Sigmoid colon (tissue), 7 donors: ENCODE measurements around the gene MRPS34. TPM values are rescaled to one million over a fixed set of nuclear protein-coding genes. Genes with fewer than 3 reads are reported as not detected.

ENCODE experiments used
- DNase-seq: peaks from one replicate; pipeline ENCODE4 v3.0.0-alpha.2; 2019
- H3K27ac ChIP-seq, 4 donors: fragments of 200-600 bp; sonication (generic); one replicate each; pipeline ENCODE4 v1.5.1; 2016 to 2019; ENCODE audit warnings: mild to moderate bottlenecking in 1 of 4
- H3K27me3 ChIP-seq, 3 donors: fragments of 200-600 bp; sonication (generic); one replicate each; pipeline ENCODE4 v1.5.1; 2019; ENCODE audit warnings: mild to moderate bottlenecking in 1 of 3
- H3K36me3 ChIP-seq, 4 donors: fragments of 200-600 bp; sonication (generic); one replicate each; pipeline ENCODE4 v1.5.1; 2016 to 2019
- H3K4me1 ChIP-seq, 4 donors: fragments of 200-600 bp; sonication (generic); one replicate each; pipeline ENCODE4 v1.5.1; 2017 to 2019
- H3K4me3 ChIP-seq, 4 donors: fragments of 200-600 bp; sonication (generic); one replicate each; pipeline ENCODE4 v1.5.1; 2017 to 2019; ENCODE audit warnings: mild to moderate bottlenecking in 2 of 4, moderate library complexity in 1 of 4
- H3K9me3 ChIP-seq, 4 donors: fragments of 200-600 bp in 3 of 4; sonication (generic) in 3 of 4; one replicate each; pipeline versions ENCODE4 v1.5.1 to v1.6.1; 2013 to 2019
- CTCF ChIP-seq, 4 experiments: fragments of 450-650 bp in 3 of 4; fragments of 200-600 bp in 1 of 4; IDR thresholded peaks; one replicate each; pipeline ENCODE4 v1.5.1; 2016 to 2019; ENCODE audit warnings: antibody characterized with exemption in 4 of 4, mild to moderate bottlenecking in 3 of 4, moderate library complexity in 2 of 4
- EP300 ChIP-seq, 4 donors: sonication (generic); formaldehyde crosslinking; IDR thresholded peaks; one replicate each; pipeline ENCODE4 v1.6.1; 2017; ENCODE audit warnings: antibody characterized with exemption in 4 of 4
- POLR2A ChIP-seq, 2 donors: fragments of 450-650 bp; IDR thresholded peaks; one replicate each; pipeline ENCODE4 v1.6.1; 2016; ENCODE audit warnings: antibody characterized with exemption in 2 of 2, mild to moderate bottlenecking in 2 of 2, moderate library complexity in 2 of 2
- POLR2AphosphoS5 ChIP-seq, 4 donors: sonication (generic); formaldehyde crosslinking; IDR thresholded peaks; one replicate each; pipeline ENCODE4 v1.6.1; 2017; ENCODE audit warnings: antibody characterized with exemption in 4 of 4
- whole genome bisulfite sequencing, 2 donors: extraction: QIAGEN DNeasy Blood & Tissue Kit; methylation state at CpG; one replicate each; pipeline ENCODE4 v1.1.7; 2013; 5-methylcytosine and 5-hydroxymethylcytosine counted together
- intact Hi-C: fragments of 100-400 bp; cut with DNase I; formaldehyde crosslinking; loops from one replicate; pipeline ENCODE4 v1.15.1; 2023
- polyA plus RNA-seq, 3 donors: library from polyadenylated mRNA; stranded (reverse); fragments of 200-250 nt; gene quantifications; one replicate each; pipeline ENCODE4 v1.2.3, GENCODE V29; 2013
- total RNA-seq, 4 donors: library from RNA; depleted of rRNA; stranded (reverse); fragments of >200 nt; gene quantifications; one replicate each; pipeline ENCODE4 v1.1.0, GENCODE V29; 2016
- donor health status: healthy with polysubstance abuse.
- donor health status: Bipolar disorder and iron deficiency.
- donor health status: healthy.

MRPS34 gene
- total and polyA plus RNA-seq, 7 donors: 61.5 to 198 (median 104) TPM

- no peaks in the 10 kb centered on the region for H3K9me3 ChIP-seq
- no peaks in the 10 kb centered on the region for H3K27me3 ChIP-seq
- no peak overlapping the region for H3K4me3 ChIP-seq
- TF ChIP-seq POLR2A (IDR thresholded peaks at IDR 0.05) (no peak), CTCF (IDR thresholded peaks at IDR 0.05) (no peak), EP300 (IDR thresholded peaks at IDR 0.05) (no peak), POLR2AphosphoS5 (IDR thresholded peaks at IDR 0.05) (no peak)
- H3K4me1 ChIP-seq: no peaks in the 10 kb centered on the region
- intact Hi-C loops: no loop called here
- WGBS, 2 donors: 91 to 92% methylated on average over 32 of the region's 32 CpGs
- H3K27ac ChIP-seq: no peak overlapping the region
- peaks cover 29 to 73% (median 37%) of the 10 kb centered on the region in 4 donors for H3K36me3 ChIP-seq
- no peak for DNase-seq
Observed at GRCh38 chr16:1743376-1744337, 29.3 kb downstream of the MRPS34 start.

DNA sequence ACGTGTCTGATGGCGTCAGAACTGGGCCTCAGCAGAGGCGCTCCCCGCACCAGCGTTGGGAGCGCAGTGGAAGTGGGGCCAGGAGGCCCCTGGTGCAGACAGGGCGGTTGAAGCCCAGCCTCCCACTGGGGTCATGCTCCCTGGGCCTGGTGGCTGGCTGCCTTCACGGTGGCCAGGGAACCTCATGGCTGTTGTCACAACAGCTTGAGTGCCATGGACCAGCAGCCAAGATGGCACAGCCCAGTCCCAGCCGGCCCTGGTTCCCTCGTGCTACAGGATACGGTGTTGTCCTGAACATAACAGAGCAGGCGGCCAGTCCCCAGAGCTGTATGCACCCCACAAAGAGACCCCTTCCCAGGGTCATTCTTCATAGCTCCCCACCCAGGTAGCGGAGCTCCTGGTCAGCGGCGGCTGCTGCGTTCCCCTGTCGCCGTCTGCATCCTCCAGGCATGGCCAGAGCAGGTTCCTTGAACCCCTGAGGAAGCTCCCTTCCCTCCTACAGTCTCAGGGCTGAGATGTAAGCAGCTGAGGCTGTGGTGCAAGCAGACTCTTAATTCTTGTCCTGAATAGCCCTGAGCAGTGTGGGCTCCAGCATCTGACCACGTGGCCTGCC, 31.3 kb downstream of the MRPS34 start:
- H3K36me3 ChIP-seq: peaks cover 14 to 53% (median 19%) of the 10 kb centered on the region in 4 donors
- intact Hi-C loops: no loop called here
- H3K4me1 ChIP-seq: no peaks in the 10 kb centered on the region
- no peaks in the 10 kb centered on the region for H3K9me3 ChIP-seq
- DNase-seq: no peak
- H3K27me3 ChIP-seq: no peaks in the 10 kb centered on the region
- H3K27ac ChIP-seq: no peak overlapping the region
- TF ChIP-seq POLR2AphosphoS5 (IDR thresholded peaks at IDR 0.05) (no peak), POLR2A (IDR thresholded peaks at IDR 0.05) (no peak), EP300 (IDR thresholded peaks at IDR 0.05) (no peak), CTCF (IDR thresholded peaks at IDR 0.05) (no peak)
- H3K4me3 ChIP-seq: no peak overlapping the region
- 95 to 96% methylated on average over 19 of the region's 19 CpGs for WGBS, 2 donors

DNA sequence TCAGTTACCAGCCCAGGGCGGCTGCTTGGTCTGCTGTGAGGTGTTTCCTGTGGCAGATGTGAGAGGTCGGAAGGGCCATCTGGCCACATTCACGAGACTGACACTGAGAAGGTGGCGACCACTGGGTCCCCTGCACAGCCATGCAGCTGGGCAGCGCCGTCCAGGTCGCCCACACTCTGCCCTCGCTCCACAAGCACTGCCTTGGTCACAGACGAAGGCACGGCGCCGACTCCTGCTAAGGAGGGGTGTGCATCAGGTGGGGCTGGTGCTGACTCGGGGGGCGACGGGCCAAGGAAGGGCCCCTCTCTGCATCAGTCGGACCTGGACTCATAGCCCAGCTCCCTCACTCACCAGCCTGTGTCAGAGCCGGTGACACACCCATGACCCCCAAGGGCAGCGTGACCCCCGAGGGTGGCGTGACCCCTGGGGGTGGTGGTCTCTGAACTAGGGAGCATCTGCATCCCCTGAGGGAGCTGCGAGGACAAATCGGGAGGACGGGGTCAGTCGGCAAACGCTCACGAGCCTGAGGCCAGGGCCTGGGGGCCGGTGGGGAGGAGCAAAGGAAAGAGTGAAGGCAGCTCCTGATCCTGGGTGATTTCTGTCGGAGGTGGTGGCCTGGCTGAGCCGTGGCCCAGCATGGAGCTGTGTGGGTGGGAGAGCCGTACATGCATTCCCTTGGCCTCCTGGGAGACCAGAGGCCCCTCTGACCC, 32.0 kb downstream of the MRPS34 start:
- H3K4me3 ChIP-seq: no peak overlapping the region
- TF ChIP-seq CTCF (IDR thresholded peaks at IDR 0.05) (no peak), EP300 (IDR thresholded peaks at IDR 0.05) (no peak), POLR2AphosphoS5 (IDR thresholded peaks at IDR 0.05) (no peak), POLR2A (IDR thresholded peaks at IDR 0.05) (no peak)
- no peak for DNase-seq
- no peaks in the 10 kb centered on the region for H3K4me1 ChIP-seq
- peaks cover 14 to 46% (median 18%) of the 10 kb centered on the region in 4 donors for H3K36me3 ChIP-seq
- 94 to 96% methylated on average over 30 of the region's 30 CpGs for WGBS, 2 donors
- no peak overlapping the region for H3K27ac ChIP-seq
- no peaks in the 10 kb centered on the region for H3K9me3 ChIP-seq
- no peaks in the 10 kb centered on the region for H3K27me3 ChIP-seq
- intact Hi-C loops: no loop called here

- peaks cover 13 to 39% (median 15%) of the 10 kb centered on the region in 4 donors for H3K36me3 ChIP-seq
- no peaks in the 10 kb centered on the region for H3K9me3 ChIP-seq
- H3K4me1 ChIP-seq: no peaks in the 10 kb centered on the region
- intact Hi-C loops: no loop called here
- WGBS, 2 donors: 97 to 98% methylated on average over 33 of the region's 33 CpGs
- H3K27me3 ChIP-seq: no peaks in the 10 kb centered on the region
- TF ChIP-seq POLR2A (IDR thresholded peaks at IDR 0.05): no peak
- TF ChIP-seq CTCF (IDR thresholded peaks at IDR 0.05): no peak
- TF ChIP-seq POLR2AphosphoS5 (IDR thresholded peaks at IDR 0.05): no peak
- no peak for TF ChIP-seq EP300 (IDR thresholded peaks at IDR 0.05)
- no peak overlapping the region for H3K27ac ChIP-seq
- H3K4me3 ChIP-seq: no peak overlapping the region
- no peak for DNase-seq
Observed at GRCh38 chr16:1740234-1740633, 32.7 kb downstream of the MRPS34 start.
